Retinal pigment epithelial cell (primary cell): ENCODE measurements around the gene DLEC1.

Experiments
- DNase-seq: peaks from one replicate; pipeline ENCODE4 v3.0.0-alpha.2; 2010; ENCODE audit warnings: low read depth
- H3K4me3 ChIP-seq: 2 replicates; pipeline ENCODE4 v1.5.1; 2011; ENCODE audit warnings: mild to moderate bottlenecking, low read length, control low read depth, moderate library complexity
- CTCF ChIP-seq: conservative IDR thresholded peaks from 2 replicates; pipeline ENCODE4 v1.5.1; 2011; ENCODE audit warnings: low read depth, low read length, control low read depth, inconsistent platforms

DLEC1 gene

GRCh38 chr3:38015485-38015884 is 23.5 kb upstream of the DLEC1 start:
- no peak for TF ChIP-seq CTCF
- DNase-seq, result no peak
- no peak overlapping the region for H3K4me3 ChIP-seq

- H3K4me3 ChIP-seq, result no peak overlapping the region
- no peak for TF ChIP-seq CTCF
- no peak for DNase-seq
Measured at GRCh38 chr3:38015984-38016383, 23.0 kb upstream of the DLEC1 start.

GRCh38 chr3:38016410-38016809 is 22.6 kb upstream of the DLEC1 start:
- TF ChIP-seq CTCF, result no peak
- no peak overlapping the region for H3K4me3 ChIP-seq
- no peak for DNase-seq

GRCh38 chr3:38016847-38017444 is 22.1 kb upstream of the DLEC1 start:
- no peak for DNase-seq
- no peak overlapping the region for H3K4me3 ChIP-seq
- no peak for TF ChIP-seq CTCF

- DNase-seq, result no peak
- H3K4me3 ChIP-seq, result no peak overlapping the region
- TF ChIP-seq CTCF, result no peak
Measured at GRCh38 chr3:38017445-38018295, 21.3 kb upstream of the DLEC1 start.

- no peak for DNase-seq
- no peak for TF ChIP-seq CTCF
- no peak overlapping the region for H3K4me3 ChIP-seq
Measured at GRCh38 chr3:38018296-38019266, 20.4 kb upstream of the DLEC1 start.
